HG03196 (cell line): ENCODE results near the gene RPL21.
"Not testable (repeated sequence)": the region's sequence is repeated elsewhere in the genome, so short reads cannot be mapped to it uniquely, and the experiment has no call there.

ENCODE experiments used
- ATAC-seq: cut with Tn5 transposase; IDR thresholded peaks from one replicate; pipeline ENCODE4 v1.9.1; 2021; ENCODE audit not compliant: unreplicated experiment

RPL21 gene

DNA sequence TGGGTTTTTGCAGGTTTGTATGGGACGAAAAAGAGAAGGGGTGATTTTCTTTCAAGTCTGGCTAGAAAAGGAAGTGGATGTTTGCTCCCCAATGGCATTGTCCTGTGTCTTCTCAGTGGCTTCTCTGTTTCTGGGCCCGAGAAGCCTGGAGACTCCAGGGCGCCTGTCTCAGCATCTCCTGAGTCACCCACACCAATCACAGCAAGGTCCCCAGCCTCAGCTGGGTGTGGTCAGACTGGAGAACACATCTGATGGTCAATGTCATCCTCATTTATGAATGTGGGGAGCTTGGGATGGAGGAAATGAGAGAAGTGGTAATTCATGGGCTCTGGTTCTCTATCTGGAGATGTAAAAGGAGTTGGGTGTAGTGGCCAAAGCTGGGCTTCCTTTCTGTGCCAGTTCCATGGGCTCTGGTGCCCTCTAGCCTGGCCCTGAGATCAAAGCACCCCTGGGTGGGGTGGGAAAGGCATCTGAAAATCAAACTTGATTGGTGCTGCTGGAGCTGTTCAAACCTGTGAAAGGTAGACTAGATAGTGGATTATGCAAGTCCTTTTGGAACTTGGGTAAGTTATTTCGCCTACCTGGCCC, 32.6 kb downstream of the RPL21 start:
- no peak for ATAC-seq

DNA sequence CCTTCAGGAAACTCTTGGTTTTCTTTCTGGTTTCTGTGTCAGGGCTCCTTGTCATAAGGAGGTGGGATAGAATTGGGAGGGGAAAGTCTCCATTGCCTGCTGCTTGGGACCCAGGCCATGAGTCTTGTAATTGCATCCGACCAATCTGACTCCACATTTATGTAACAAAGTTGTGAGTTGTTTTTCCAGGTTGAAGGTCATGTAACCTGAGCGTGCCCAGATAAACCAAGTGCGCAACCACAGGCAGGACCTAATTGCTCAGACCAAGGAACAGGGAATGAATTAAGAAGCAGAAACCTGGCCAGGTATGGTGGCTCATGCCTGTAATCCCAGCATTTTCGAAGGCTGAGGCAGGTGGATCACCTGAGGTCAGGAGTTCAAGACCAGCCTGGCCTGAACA, 37.0 kb downstream of the RPL21 start:
- no peak for ATAC-seq

DNA sequence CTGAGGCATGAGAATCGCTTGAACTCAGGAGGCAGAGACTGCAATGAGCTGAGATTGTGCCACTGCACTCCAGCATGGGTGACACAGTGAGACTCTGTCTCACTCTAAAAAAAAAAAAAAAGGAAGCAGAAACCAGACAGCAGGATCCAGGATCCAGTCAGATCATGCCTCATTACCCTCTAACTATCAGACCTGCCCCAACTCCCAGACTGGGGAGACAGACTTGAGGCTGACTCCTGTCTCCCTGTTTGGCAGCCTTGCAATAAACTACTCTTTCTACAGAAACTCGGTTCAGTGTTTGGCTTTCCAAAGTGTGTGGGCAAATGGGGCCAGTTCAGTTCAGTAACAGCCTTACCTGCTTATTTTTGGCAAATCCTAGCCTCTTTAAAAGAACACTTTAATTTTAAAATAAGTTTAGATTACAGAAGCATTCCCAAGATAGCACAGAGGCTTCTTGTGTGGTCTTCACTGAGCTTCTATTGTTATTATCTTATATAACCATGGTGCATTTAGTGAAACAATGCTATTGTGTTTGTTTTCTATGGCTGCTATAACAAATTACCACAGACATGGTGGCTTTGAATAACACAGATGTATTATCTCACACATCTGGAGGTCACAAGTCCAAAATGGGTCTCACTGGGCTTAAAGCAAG, 37.8 kb downstream of the RPL21 start:
- ATAC-seq: no peak

DNA sequence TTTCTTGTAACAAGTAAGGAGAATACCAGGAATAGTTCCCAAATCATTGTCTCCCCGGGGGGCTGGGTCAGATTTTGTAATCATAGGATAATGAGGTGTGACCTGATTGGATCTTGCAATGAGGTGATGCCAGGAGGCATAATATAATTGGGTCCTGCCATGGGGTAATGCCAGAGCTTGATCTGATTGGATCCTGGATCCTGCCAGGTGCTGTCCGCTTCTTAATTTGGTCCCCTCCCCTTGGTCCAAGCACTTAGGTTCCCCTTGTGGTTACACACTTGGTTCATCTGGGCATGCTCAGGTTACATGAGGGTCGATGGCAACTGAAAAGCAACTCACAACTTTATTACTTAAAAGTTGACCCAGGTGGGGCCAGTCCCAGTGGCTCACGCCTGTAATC, 39.4 kb downstream of the RPL21 start:
- ATAC-seq: no peak

DNA sequence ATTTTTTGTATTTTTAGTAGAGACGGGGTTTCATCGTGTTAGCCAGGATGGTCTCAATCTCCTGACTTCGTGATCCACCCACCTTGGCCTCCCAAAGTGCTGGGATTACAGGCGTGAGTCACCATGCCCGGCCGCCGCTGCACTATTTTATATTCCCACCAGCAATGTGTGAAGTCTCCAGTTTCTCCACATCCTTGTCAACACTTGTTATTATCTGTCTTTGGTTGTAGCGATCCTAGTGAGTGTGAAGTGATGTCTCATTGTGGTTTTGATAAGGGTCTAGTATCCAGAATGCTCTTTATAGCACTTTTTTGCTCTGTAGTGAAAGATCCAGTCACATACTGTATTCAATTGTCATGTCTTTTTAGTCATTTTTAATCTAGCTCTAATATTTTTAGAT, 40.6 kb downstream of the RPL21 start:
- ATAC-seq: not testable (repeated sequence)

DNA sequence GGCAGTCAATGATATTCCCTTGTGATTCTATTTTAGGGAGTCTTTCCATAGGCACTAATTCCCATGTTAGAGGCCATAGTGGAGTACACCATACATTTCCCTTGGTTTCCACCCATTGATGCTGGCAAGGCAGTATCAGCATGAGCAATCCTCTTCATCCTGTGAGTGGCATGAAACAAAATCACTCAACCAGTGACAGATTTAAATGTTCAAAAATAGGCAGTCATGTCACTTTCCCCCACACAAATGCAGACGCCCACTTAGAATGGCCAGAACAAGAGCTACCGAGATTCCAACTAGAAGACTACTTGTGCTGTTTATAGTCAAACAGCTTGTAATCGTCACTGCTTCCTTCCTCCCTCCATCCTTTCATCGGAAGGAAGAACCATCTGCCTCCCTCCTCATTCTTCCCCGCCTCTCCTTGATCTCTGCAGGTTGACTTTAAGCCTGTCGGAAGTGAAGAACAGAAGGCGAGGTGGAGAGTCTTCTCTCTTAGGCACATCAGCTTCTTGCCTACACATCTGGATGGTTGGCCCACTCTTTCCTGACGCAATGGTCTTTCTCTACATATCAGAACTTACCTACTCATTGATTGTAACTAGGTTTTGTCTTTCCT, 41.8 kb downstream of the RPL21 start:
- no peak for ATAC-seq

DNA sequence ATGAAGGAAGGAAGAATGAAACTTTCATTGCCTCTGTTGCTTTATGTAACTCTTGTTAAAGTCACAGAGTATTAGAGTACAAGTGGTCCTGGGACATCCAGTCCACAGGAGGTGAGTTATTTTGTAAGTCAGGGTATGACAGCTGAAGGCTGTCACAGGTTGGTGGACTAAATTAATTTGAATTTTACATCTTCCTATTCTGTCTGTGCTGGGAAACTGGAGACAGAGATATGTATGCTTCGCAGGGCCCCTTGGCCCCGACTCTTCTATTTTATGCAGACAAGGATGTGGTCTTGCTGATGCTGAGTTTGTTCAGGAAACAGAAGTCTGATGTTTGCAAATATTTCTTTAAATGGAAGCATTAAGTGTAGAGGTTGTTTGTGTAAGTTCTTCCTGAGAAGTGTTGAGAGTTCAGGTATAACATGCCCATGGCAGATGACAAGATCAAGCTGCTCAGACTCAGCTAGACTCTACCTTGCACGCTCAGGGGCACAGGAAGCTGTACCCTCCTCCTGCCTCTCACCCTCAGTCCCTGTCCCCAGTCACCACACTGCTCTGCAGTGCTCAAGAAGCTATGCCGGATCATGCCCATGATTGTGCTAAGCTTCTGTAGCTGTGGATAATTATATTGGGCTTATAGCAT, 42.6 kb downstream of the RPL21 start:
- no peak for ATAC-seq

DNA sequence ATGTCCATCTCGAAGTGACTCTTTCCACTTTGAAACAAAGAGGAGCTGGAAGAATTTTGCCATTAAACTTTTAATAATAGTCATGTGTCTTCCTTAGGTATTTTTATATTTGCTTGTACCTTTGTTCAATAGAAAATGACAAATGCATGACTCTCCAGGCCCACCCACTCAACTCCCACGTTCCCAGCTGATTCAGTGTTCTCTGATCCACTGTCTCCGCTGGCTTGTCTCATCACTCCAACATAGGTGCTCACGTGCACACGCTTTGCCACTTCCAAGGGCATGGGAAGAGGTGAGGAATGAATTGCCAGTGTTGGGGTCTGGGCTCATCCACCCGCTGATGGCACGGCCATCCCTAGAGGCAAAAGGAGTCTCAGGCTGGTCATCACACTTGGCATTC, 43.7 kb downstream of the RPL21 start:
- no peak for ATAC-seq

DNA sequence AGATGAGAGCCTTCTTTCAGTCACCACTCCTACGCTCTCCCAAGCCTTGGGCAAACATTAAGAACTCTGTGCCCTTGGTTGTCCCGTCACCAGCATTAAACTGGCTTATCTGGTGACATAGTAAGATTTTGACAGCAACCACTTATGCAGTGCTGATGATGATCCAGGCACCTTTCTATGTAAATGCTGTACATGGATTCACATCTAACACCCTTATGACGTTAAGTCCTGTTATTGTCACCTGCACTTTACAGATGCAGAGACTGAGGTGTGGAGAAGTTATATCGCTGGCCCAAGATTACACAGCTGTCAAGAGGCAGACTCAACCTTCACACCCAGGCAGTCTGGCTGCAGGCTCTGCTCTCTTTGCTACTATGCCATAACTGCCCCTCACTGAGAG, 44.3 kb downstream of the RPL21 start:
- ATAC-seq: no peak

DNA sequence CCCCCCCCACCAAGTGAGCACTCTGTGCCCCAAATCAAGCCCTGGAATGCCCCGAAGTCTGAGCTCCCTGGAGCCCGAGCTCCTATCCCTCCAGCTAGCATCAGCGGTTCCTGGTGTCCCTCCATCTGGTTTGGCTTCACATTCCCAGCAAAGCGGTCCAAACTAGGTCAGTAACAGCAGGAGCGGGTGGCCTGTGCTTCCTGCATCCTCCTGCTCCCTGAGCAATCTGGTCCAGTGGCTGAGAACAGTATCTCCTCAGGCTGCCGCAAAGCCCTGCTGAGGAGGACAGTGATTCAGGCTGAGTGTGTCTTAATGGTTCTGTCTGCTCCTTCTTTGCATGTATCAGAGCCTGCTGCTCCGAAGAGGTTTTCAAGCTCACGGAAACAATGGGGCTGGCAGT, 45.1 kb downstream of the RPL21 start:
- ATAC-seq: no peak

DNA sequence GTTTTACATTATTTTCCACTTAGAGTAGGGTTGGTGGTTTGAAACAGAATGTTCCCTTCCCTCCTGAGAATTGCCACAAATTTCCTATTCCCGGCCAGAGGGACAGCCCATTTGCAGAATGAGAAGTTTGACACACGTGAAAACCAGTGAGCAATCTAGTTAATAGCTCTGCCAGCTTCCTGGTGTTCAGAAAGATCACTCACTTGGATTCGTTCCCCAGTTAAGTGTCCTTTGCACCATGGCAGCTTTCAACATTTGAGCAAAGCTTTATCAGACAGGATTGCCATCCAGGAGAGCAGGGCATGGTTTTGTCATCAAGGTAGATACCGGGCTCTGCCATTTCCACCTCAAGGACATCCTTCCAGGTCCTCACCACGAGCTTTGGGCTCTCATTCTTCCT, 47.5 kb downstream of the RPL21 start:
- no peak for ATAC-seq

DNA sequence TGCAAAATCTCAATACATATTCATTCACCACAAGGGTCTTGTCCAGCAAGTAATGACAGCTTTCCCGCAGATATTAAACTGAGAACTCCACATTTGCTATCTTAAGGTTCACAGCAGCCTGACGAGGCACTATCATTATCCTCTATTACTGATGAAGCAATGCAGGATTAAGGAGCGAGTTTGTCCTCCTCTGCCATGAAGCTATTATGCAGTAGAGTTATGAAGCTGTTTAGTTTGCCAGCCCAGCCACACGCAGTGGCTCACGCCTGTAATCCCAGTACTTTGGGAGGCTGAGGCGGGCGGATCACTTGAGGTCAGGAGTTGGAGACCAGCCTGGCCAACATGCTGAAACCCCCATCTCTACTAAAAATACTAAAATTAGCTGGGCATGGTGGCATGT, 49.0 kb downstream of the RPL21 start:
- ATAC-seq: not testable (repeated sequence)

DNA sequence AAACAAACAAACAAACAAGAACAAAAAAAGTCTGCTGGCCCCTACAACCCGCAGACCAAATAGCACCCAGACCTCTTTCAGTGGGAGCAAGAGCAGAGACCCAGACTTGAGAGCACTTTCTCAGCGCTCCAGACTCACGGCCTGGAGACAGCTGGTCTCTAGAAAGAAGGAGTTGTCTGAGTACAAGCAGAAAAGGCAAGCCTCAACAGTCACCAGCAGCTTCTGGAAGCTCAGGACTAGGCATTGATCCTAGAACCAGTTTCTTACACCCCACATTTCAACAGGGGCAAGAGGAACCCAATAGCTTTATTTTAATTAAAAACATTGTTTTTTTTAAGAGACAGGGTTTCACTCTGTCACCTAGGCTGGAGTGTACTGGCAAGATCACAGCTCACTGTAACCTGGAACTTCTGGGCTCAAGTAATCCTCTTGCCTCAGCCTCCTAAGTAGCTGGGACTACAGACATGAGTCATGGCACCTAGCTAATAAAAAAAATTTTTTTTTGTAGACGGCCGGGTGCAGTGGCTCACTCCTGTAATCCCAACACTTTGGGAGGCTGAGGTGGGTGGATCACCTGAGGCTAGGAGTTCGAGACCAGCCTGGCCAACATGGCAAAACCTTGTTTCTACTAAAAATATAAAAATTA, 49.7 kb downstream of the RPL21 start:
- no peak for ATAC-seq

DNA sequence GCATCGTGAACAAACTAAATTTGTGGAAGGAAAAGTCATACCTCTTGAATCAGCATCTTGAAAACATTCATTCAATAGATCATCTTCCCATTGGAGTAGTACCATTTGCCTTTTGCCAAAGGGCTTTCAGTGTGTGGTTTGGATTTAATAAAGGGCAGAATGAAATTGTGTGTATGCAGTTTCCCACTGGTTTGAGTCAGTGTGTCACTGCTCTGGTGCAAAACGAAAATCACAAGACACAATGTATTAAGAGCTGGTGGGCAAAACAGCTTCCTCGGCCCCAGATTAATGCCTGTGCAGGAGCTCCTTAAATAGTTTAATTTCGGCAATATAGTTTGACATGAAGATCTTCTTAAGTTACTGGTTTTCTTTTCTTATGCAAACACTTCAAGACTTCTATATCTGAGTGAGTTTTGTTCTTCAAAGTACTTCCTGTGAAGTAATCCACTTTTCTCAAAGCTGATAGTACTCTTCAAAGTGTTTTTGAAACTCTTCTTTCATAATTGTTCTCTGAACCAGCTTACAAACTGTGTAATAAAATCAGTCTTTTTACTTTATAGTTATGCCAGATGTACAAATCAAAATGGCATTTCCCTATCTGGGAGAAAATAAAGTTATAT, 51.4 kb downstream of the RPL21 start:
- no peak for ATAC-seq

DNA sequence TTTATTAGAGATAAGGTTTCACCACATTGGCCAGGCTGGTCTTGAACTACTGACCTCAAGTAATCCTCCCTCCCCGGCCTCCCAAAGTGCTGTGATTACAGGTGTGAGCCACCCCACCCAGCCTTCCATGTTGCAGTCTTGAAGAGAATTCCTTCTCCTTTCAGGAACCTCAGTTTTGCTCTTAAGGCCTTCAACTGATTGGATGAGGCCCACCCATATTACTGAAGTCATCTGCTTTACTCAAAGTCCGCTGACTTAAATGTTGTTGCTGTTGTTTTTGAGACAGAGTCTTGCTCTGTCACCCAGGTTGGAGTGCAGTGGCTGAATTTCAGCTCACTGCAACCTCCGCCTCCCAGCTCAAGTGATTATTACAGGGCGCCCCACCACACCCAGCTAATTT, 52.7 kb downstream of the RPL21 start:
- ATAC-seq: no peak

DNA sequence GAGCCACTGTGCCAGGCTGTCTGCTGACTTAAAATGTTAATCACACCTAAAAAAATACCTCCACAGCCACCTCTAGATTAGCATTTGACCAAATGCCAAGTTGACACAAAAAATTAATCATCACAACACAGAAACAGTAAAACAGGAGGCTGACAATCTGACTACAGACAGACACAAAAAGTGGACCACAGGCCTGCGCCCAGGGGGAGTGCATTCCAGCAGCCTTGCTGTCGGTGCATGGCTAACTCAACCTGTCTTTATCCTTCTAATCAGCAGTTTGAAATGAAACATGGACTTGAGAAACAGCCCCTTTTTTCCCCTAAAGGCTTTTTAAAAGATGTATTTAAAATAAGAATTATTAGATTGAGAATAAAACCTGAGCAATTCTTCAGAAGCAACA, 53.3 kb downstream of the RPL21 start:
- no peak for ATAC-seq
